HL-60/S4 treated with phorbol 12-myristate 13-acetate at 8.2 ng/mL for 4 days and 3 days (cell line): ENCODE data around the gene CALML6.
"Not testable (repeated sequence)": the region's sequence is repeated elsewhere in the genome, so short reads cannot be mapped to it uniquely, and the experiment has no call there.

Source experiments
- in situ Hi-C: fragments of 300-500 bp; cut with MboI; formaldehyde crosslinking; loops from 2 replicates; pipeline ENCODE4 v1.15.0; 2022; ENCODE audit warnings: low sequenced_read_pairs

CALML6 gene

GRCh38 chr1:1922956-1923833 lies 8.1 kb downstream of the CALML6 start:
- in situ Hi-C loops = no loop called here

- in situ Hi-C loops = no loop called here
Observed at GRCh38 chr1:1924386-1924785, 9.3 kb downstream of the CALML6 start.

- in situ Hi-C loops = no loop called here
Observed at GRCh38 chr1:1924849-1925248, 9.8 kb downstream of the CALML6 start.

- in situ Hi-C loops = no loop called here
Observed at GRCh38 chr1:1925437-1926345, 10.6 kb downstream of the CALML6 start.

GRCh38 chr1:1926346-1926811 lies 11.3 kb downstream of the CALML6 start:
- in situ Hi-C loops = no loop called here

GRCh38 chr1:1926886-1927660 lies 12.0 kb downstream of the CALML6 start:
- in situ Hi-C loops = no loop called here

- in situ Hi-C loops = no loop called here
Observed at GRCh38 chr1:1927751-1928150, 12.7 kb downstream of the CALML6 start.

- in situ Hi-C loops = no loop called here
Observed at GRCh38 chr1:1928231-1929101, 13.4 kb downstream of the CALML6 start.

- in situ Hi-C loops = no loop called here
Observed at GRCh38 chr1:1929102-1929638, 14.1 kb downstream of the CALML6 start.

GRCh38 chr1:1929639-1930545 lies 14.8 kb downstream of the CALML6 start:
- in situ Hi-C loops = no loop called here

- in situ Hi-C loops = not testable (repeated sequence)
Observed at GRCh38 chr1:1934848-1935247, 19.8 kb downstream of the CALML6 start.

- in situ Hi-C loops = no loop called here
Observed at GRCh38 chr1:1937061-1937460, 22.0 kb downstream of the CALML6 start.

- in situ Hi-C loops = no loop called here
Observed at GRCh38 chr1:1937549-1938275, 22.7 kb downstream of the CALML6 start.

GRCh38 chr1:1938276-1938573 lies 23.2 kb downstream of the CALML6 start:
- in situ Hi-C loops = no loop called here

GRCh38 chr1:1938613-1939295 lies 23.7 kb downstream of the CALML6 start:
- in situ Hi-C loops = no loop called here

- in situ Hi-C loops = no loop called here
Observed at GRCh38 chr1:1939296-1940122, 24.4 kb downstream of the CALML6 start.

- in situ Hi-C loops = no loop called here
Observed at GRCh38 chr1:1940123-1940425, 25.0 kb downstream of the CALML6 start.
